Adipose tissue (tissue), 3 donors: Measurements from ENCODE around the gene PSMB3. TPM values are rescaled to one million over a fixed set of nuclear protein-coding genes. Genes with fewer than 3 reads are reported as not detected.
A peak's percentile ranks its signal among the peaks of the same experiment; 100 is the strongest.

ENCODE experiments used
- H3K27ac ChIP-seq: one replicate; pipeline ENCODE4 v1.5.1; 2013; ENCODE audit warnings: low read depth, low read length
- WGBS, 3 donors: extraction: QIAGEN DNeasy Blood & Tissue Kit; methylation state at CpG; one replicate each; pipeline ENCODE4 v1.1.7; 2013; 5-methylcytosine and 5-hydroxymethylcytosine counted together
- polyA plus RNA-seq, 3 donors: library from polyadenylated mRNA; stranded (reverse); fragments of 200-250 nt; gene quantifications; one replicate each; pipeline ENCODE4 v1.2.3, GENCODE V29; 2013
- donor health status: healthy with polysubstance abuse.
- donor health status: Bipolar disorder and iron deficiency.
- donor health status: healthy.

Gene PSMB3
- polyA plus RNA-seq, 3 donors, result 76.8 to 190 (median 184) TPM

DNA sequence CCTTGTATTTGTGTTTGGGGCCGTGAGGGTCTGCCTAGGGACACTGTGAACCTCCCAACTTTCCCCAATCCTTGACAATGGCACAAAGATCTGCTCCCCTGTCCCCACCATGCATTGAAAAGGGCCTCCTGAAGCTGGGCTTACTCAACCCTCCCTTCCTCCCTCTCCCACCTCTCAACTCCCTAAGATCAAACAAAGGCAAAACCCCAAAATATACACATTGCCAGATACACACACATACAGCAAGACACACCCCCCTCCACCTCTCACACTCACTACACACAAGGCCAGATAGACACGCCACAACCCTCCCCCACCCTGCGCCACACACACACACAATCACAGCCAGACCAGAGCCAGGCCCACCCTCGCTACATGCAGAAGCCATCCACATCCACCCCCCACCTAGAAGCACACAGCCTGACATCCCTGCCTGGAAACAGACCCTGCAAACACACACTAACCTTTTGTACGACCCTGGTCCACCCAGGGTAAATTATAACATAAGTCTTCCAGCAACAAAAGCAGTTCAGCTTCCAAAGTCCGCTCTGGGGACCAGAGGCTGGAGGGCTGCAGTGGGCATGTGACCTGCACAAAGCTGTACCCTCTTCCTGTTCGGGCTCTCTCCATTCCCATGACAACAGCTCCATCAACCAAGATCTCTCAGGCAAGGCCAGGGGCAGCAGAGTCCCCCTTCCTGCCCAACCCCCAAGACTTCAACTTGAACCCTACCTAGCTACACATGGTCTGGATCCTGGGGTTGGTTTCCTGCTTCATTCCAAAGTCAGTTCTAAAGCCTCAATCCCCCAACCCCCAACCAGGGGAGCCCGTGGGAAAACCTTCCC is 6.3 kb upstream of the PSMB3 start:
- WGBS, 3 donors, result 41 to 59% (median 55%) methylated on average over 8 of the region's 8 CpGs
- H3K27ac ChIP-seq, result no peak overlapping the region

DNA sequence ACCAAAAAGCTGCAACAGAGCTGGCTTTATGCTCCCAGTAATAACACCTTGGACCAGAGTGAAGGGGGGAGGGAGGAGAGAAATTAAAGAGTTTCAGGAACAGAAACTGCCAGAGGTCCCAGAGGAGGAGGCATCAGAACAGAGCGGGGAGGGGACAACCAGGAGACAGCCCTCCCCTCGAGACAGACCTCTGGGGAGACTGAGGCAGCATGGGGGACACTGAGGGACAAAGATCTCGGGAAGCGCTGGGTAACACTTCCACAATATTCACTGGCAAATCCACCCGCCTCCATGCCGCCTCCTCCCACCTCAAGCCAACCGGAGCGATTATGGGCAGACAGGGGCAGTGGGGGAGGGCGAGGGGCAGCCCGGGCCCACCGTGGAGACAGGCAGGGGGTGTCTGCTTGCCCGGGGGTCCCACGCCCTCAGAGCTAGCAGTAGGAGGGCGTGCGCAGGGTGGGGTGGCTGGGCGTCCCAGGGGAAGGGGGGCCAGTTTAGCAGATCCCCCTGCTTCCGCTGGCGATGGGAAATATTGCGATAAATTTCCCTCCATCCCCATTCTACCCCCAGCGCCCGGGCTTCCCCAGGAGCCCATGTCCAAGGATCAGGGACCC is 5.6 kb upstream of the PSMB3 start:
- 4 to 6% (median 5%) methylated on average over 19 to 21 of the region's 21 CpGs for WGBS, 3 donors
- no peak overlapping the region for H3K27ac ChIP-seq

- H3K27ac ChIP-seq, result no peak overlapping the region
- 0 to 1% (median 0%) methylated on average over 50 to 60 of the region's 64 CpGs for WGBS, 3 donors
Observed at GRCh38 chr17:38747463-38748148, 4.9 kb upstream of the PSMB3 start.

- WGBS, 3 donors, result 1% methylated on average over 25 to 47 of the region's 47 CpGs
- peak within 1 kb of the TSS; percentile 84 for H3K27ac ChIP-seq
Observed at GRCh38 chr17:38748149-38748891, 4.2 kb upstream of the PSMB3 start, which contains the start of gene PCGF2. PCGF2 (minus strand) TSS chr17:38748336; CDS start chr17:38740402, 7,934 bp downstream.

- H3K27ac ChIP-seq, result peak overlapping the region; percentile 84
- 1% methylated on average over 30 to 32 of the region's 32 CpGs for WGBS, 3 donors
Observed at GRCh38 chr17:38748892-38749222, 3.7 kb upstream of the PSMB3 start.

DNA sequence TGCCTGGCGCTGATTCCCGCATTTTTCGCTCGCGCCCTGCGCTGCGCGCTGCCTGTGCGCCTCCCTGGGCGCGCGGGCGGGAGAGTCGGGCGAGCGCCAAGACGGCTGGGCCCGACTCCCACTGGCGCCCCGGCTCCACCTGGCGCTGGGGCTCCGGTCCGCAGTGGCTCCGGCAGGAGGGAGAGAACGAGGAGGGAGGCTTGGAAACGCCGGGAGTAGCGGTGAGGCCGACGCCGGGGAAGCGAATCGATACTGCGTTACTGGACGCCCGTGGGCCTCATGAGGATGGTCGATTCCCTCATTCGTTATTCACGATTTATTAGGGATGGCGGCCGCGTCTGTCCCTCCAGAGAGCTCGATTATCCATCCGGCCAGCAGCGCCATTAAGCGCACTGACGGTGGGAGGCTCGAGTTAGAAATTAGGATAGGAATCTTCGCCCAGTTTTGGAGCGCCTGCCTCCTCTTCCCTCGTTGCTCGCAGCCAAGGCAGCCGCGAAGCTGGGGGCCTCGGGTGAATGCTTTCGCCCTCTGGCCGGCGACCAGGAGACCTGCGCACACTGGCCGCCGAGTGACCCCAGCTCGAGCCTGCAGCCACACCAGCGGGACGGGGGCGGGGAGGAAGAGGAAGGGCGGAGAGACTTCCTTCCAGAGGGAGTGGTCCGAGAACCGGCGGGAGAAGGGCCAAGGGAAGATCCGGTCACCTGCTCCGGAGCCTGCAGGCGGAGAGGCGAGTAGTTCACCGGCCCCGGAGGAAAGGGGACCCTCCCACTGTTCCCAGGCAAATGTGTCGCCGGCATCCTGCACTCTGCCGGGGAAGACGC is 3.1 kb upstream of the PSMB3 start:
- H3K27ac ChIP-seq, result peak overlapping the region; percentile 11
- WGBS, 3 donors, result 0 to 1% (median 0%) methylated on average over 78 to 79 of the region's 79 CpGs

DNA sequence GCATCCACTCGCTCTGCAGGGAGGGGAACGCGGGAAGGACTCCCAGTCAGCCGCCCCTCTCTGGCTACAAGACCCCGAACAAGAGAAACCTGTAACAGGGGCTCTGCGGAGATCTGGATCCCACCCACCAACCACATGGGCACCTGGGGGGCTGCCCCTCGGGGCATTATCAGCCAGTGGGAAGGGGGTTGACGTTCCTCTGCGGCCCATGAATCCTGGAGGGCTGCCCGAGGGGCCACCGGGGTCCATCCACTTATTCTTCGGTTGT is 2.6 kb upstream of the PSMB3 start:
- H3K27ac ChIP-seq, result no peak overlapping the region
- WGBS, 3 donors, result 4 to 9% (median 5%) methylated on average over 12 of the region's 12 CpGs

- WGBS, 3 donors, result 22 to 40% (median 22%) methylated on average over 28 of the region's 28 CpGs
- H3K27ac ChIP-seq, result no peak overlapping the region
Observed at GRCh38 chr17:38750312-38751121, 2.0 kb upstream of the PSMB3 start.

GRCh38 chr17:38751144-38751807 is 1.3 kb upstream of the PSMB3 start:
- H3K27ac ChIP-seq, result no peak overlapping the region
- 5 to 10% (median 6%) methylated on average over 10 of the region's 10 CpGs for WGBS, 3 donors

DNA sequence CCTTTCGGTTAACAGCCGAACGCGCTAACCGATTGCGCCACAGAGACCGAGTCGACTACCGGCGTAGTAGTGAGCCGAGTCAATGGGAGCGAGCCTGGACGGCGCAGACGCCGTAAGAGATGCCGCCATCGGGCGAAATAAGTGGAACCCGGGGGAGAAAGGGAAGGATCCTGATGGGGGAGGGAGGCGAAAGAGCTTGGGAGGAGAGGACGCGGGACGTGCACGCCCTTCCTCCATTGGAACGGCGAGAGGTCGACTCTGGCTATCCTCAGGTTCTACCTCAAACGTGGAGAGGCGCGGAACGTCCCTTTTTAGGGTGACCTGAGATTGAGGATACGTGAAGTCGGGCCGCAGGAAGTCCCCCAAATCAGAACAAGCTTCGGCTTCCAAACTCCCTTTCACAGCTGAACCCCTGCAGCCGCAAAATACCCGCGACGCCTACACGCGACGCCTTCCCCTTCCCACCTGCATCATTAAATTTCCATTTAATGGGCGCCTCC is 683 bp upstream of the PSMB3 start:
- WGBS, 3 donors, result 0 to 1% (median 0%) methylated on average over 44 of the region's 44 CpGs
- peak overlapping the region; percentile 80 for H3K27ac ChIP-seq

DNA sequence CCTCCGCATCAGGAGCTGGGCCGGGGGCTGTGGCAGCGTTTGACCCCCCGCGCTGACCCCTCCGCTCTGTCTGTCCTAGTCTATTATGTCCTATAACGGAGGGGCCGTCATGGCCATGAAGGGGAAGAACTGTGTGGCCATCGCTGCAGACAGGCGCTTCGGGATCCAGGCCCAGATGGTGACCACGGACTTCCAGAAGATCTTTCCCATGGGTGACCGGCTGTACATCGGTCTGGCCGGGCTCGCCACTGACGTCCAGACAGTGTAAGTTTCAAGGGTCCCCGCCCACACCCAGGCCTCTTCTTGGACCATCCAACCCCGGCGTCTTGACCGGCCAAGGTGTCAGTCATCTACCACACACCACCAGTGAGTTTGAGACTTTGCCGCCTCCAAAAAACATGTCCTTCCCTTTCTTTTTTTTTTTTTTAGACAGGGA is 548 bp downstream of the PSMB3 start:
- WGBS, 3 donors, result 6 to 8% (median 6%) methylated on average over 22 of the region's 22 CpGs
- peak overlapping the region; percentile 86 for H3K27ac ChIP-seq

DNA sequence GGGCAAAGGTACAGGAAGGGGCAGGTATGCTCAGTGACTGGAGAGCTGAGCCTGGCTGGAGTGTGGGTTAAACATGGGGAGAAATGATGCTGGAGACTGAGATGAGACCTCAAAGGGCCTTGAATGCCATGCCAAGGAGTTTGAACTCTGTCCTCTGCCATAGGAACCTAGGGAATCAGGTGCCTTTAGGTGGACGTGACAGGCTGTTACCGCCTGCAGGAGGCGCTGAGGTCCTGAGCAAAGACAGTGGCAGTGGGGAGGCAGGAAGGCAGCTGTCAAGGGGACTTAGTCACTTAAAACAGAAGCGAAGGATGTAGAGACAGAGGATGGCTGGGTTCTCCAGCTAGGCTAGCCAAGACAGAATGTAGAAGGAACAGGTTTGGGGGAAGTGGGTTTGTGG is 9.1 kb downstream of the PSMB3 start:
- 80 to 84% (median 83%) methylated on average over 4 of the region's 4 CpGs for WGBS, 3 donors
- no peak overlapping the region for H3K27ac ChIP-seq

GRCh38 chr17:38762231-38762630 is 9.7 kb downstream of the PSMB3 start:
- WGBS, 3 donors, result 83 to 87% (median 86%) methylated on average over 3 of the region's 3 CpGs
- no peak overlapping the region for H3K27ac ChIP-seq

- H3K27ac ChIP-seq, result no peak overlapping the region
- WGBS, 3 donors, result 88 to 91% (median 91%) methylated on average over 5 of the region's 5 CpGs
Observed at GRCh38 chr17:38766341-38766740, 13.8 kb downstream of the PSMB3 start.

DNA sequence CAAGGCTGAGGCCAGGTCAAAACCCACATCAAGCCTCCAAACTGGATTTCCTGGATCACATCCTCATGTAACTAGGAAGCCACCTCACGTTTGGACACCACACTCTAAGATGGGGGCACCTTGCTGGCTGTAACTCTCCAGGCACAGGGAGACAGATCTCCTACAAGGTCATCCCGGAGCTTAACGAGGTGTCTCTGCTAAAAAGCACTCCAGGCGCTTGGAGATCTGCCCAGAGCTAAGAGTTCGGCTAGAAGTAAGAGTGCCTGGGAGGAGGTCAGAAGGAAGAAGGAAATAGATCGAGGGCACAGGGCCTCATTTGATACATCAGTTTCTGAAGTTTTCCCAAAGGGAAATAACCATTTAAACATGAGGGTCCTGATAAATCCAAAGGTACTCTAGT is 15.9 kb downstream of the PSMB3 start:
- H3K27ac ChIP-seq, result no peak overlapping the region

DNA sequence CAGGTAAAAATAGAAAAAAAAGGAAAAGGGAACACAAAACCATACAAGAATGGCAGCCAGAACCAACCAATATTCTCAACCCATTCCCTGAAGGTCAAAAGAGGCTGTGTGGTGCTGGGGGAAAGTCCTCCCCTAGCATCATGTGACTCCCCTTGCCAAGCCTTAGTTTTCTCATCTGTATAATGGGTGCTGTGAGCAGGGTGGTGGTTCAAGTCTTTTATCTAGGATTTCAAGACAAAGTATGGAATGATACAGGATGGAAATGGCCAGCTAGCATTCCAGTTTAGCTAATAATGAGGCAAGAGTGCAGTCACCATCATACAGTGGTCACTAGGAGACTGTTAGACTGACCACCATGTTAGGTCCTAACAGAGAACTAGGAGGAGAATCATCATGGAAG is 20.7 kb downstream of the PSMB3 start:
- no peak overlapping the region for H3K27ac ChIP-seq

More for the DNA sequence above, 15.9 kb downstream of the PSMB3 start:
- 56 to 70% (median 60%) methylated on average over 6 of the region's 6 CpGs for WGBS, 3 donors
